DMS53 treated with DMSO at 0.1 percent for 48 hours (cell line): ENCODE data around the gene UBE2J2.

Experiments used
- DNase-seq: peaks from one replicate; lab custom pipeline; 2025; ENCODE audit not compliant: unreplicated experiment; lab: John Stamatoyannopoulos, UW

The UBE2J2 gene

GRCh38 chr1:1213345-1214265 lies 60.0 kb downstream of the UBE2J2 start, which contains the start of gene TNFRSF4:
Gene TNFRSF4 (minus strand): TSS chr1:1214153. CDS start chr1:1214127, 26 bp downstream.
- DNase-seq, result no peak

- no peak for DNase-seq
Observed at GRCh38 chr1:1212780-1213344, 60.8 kb downstream of the UBE2J2 start.

GRCh38 chr1:1211541-1212441 lies 61.9 kb downstream of the UBE2J2 start:
- DNase-seq, result no peak

GRCh38 chr1:1210726-1211540 lies 62.7 kb downstream of the UBE2J2 start:
- no peak for DNase-seq

GRCh38 chr1:1208713-1209433 lies 64.8 kb downstream of the UBE2J2 start:
- no peak for DNase-seq

GRCh38 chr1:1207571-1207892 lies 66.1 kb downstream of the UBE2J2 start:
- no peak for DNase-seq

- DNase-seq, result no peak
Observed at GRCh38 chr1:1206966-1207531, 66.6 kb downstream of the UBE2J2 start.

GRCh38 chr1:1206376-1206965 lies 67.2 kb downstream of the UBE2J2 start, which contains the start of gene TNFRSF18:
Gene TNFRSF18 (minus strand): TSS chr1:1206592. CDS start chr1:1206571, 21 bp downstream.
- DNase-seq, result peak; percentile 42

GRCh38 chr1:1205769-1206375 lies 67.8 kb downstream of the UBE2J2 start:
- DNase-seq, result no peak

- no peak for DNase-seq
Observed at GRCh38 chr1:1204998-1205768, 68.5 kb downstream of the UBE2J2 start.

- DNase-seq, result no peak
Observed at GRCh38 chr1:1204425-1204920, 69.2 kb downstream of the UBE2J2 start.
